HEK293 (cell line): ENCODE measurements around the gene USP24.

Experiments
- INSM2 ChIP-seq: fragments of 450-650 bp; formaldehyde crosslinking; IDR thresholded peaks from 2 replicates; pipeline ENCODE4 v1.5.1; 2016; ENCODE audit warnings: missing biosample characterization, missing genetic modification characterization
- KLF10 ChIP-seq: fragments of 450-650 bp; IDR thresholded peaks from 2 replicates; pipeline ENCODE4 v1.5.1; 2018; ENCODE audit warnings: missing biosample characterization, mild to moderate bottlenecking, missing genetic modification characterization
- KLF16 ChIP-seq: fragments of 450-650 bp; formaldehyde crosslinking; IDR thresholded peaks from 2 replicates; pipeline ENCODE4 v1.5.1; 2017; ENCODE audit warnings: missing biosample characterization, missing genetic modification characterization
- KLF8 ChIP-seq: fragments of 450-650 bp; formaldehyde crosslinking; IDR thresholded peaks from 2 replicates; pipeline ENCODE4 v1.5.1; 2016; ENCODE audit warnings: missing biosample characterization, missing genetic modification characterization
- SCRT1 ChIP-seq: fragments of 450-650 bp; formaldehyde crosslinking; IDR thresholded peaks from 2 replicates; pipeline ENCODE4 v1.5.1; 2016; ENCODE audit warnings: missing biosample characterization, missing genetic modification characterization, borderline replicate concordance
- SP7 ChIP-seq: fragments of 450-650 bp; formaldehyde crosslinking; IDR thresholded peaks from 2 replicates; pipeline ENCODE4 v1.5.1; 2016; ENCODE audit warnings: missing biosample characterization, missing genetic modification characterization
- ZBTB20 ChIP-seq: fragments of 450-650 bp; formaldehyde crosslinking; IDR thresholded peaks from 2 replicates; pipeline ENCODE4 v1.5.1; 2016; ENCODE audit warnings: missing biosample characterization, missing genetic modification characterization
- ZFP37 ChIP-seq: fragments of 450-650 bp; formaldehyde crosslinking; IDR thresholded peaks from 2 replicates; pipeline ENCODE4 v1.5.1; 2016; ENCODE audit warnings: missing biosample characterization, missing genetic modification characterization
- ZNF114 ChIP-seq: fragments of 450-650 bp; formaldehyde crosslinking; IDR thresholded peaks from 2 replicates; pipeline ENCODE4 v1.5.0; 2017; ENCODE audit warnings: missing biosample characterization, missing genetic modification characterization
- ZNF140 ChIP-seq: fragments of 450-650 bp; formaldehyde crosslinking; IDR thresholded peaks from 2 replicates; pipeline ENCODE4 v1.5.1; 2016; ENCODE audit warnings: missing biosample characterization, missing genetic modification characterization
- ZNF148 ChIP-seq: fragments of 450-650 bp; formaldehyde crosslinking; IDR thresholded peaks from 2 replicates; pipeline ENCODE4 v1.5.0; 2017; ENCODE audit warnings: missing biosample characterization, missing genetic modification characterization, borderline replicate concordance
- ZNF174 ChIP-seq: fragments of 450-650 bp; formaldehyde crosslinking; IDR thresholded peaks from 2 replicates; pipeline ENCODE4 v1.5.0; 2017; ENCODE audit warnings: missing biosample characterization, mild to moderate bottlenecking, missing genetic modification characterization
- ZNF19 ChIP-seq: fragments of 450-650 bp; formaldehyde crosslinking; IDR thresholded peaks from 2 replicates; pipeline ENCODE4; 2016; ENCODE audit warnings: missing biosample characterization, missing genetic modification characterization, low read depth
- ZNF2 ChIP-seq: fragments of 450-650 bp; formaldehyde crosslinking; IDR thresholded peaks from 2 replicates; pipeline ENCODE4 v1.5.1; 2016; ENCODE audit warnings: missing biosample characterization, missing genetic modification characterization
- ZNF266 ChIP-seq: fragments of 450-650 bp; formaldehyde crosslinking; IDR thresholded peaks from 2 replicates; pipeline ENCODE4 v1.5.1; 2016; ENCODE audit warnings: missing biosample characterization, missing genetic modification characterization, low read depth
- ZNF354C ChIP-seq: fragments of 450-650 bp; formaldehyde crosslinking; IDR thresholded peaks from 2 replicates; pipeline ENCODE4 v1.5.1; 2016; ENCODE audit warnings: missing biosample characterization, missing genetic modification characterization, low read depth, borderline replicate concordance
- ZNF37A ChIP-seq: fragments of 450-650 bp; IDR thresholded peaks from 2 replicates; pipeline ENCODE4 v1.5.1; 2018; ENCODE audit warnings: missing biosample characterization, missing genetic modification characterization
- ZNF391 ChIP-seq: fragments of 450-650 bp; formaldehyde crosslinking; IDR thresholded peaks from 2 replicates; pipeline ENCODE4 v1.5.1; 2016; ENCODE audit warnings: low read depth, missing biosample characterization, missing genetic modification characterization, borderline replicate concordance
- ZNF394 ChIP-seq: fragments of 450-650 bp; formaldehyde crosslinking; IDR thresholded peaks from 2 replicates; pipeline ENCODE4 v1.5.1; 2016; ENCODE audit warnings: missing biosample characterization, missing genetic modification characterization, mild to moderate bottlenecking, moderate library complexity, borderline replicate concordance
- ZNF398 ChIP-seq: fragments of 450-650 bp; formaldehyde crosslinking; IDR thresholded peaks from 2 replicates; pipeline ENCODE4 v1.5.1; 2017; ENCODE audit warnings: missing biosample characterization, missing genetic modification characterization
- ZNF449 ChIP-seq: fragments of 450-650 bp; formaldehyde crosslinking; IDR thresholded peaks from 2 replicates; pipeline ENCODE4 v1.5.1; 2017; ENCODE audit warnings: missing biosample characterization, mild to moderate bottlenecking, missing genetic modification characterization, moderate library complexity
- ZNF518A ChIP-seq: fragments of 450-650 bp; formaldehyde crosslinking; conservative IDR thresholded peaks from 2 replicates; pipeline ENCODE4 v1.5.1; 2016; ENCODE audit warnings: low read depth, missing biosample characterization, missing genetic modification characterization
- ZNF626 ChIP-seq: fragments of 450-650 bp; sonication (Bioruptor Pico); formaldehyde crosslinking; IDR thresholded peaks from 2 replicates; pipeline ENCODE4 v1.5.1; 2018; ENCODE audit warnings: missing biosample characterization, missing genetic modification characterization, inconsistent platforms
- ZNF660 ChIP-seq: fragments of 450-650 bp; IDR thresholded peaks from 2 replicates; pipeline ENCODE4 v1.5.1; 2018; ENCODE audit warnings: missing biosample characterization, mild to moderate bottlenecking, missing genetic modification characterization
- ZNF768 ChIP-seq: fragments of 450-650 bp; formaldehyde crosslinking; IDR thresholded peaks from 2 replicates; pipeline ENCODE4 v1.5.1; 2018; ENCODE audit warnings: missing biosample characterization, mild to moderate bottlenecking, missing genetic modification characterization
- ZNF830 ChIP-seq: fragments of 450-650 bp; IDR thresholded peaks from 2 replicates; pipeline ENCODE4 v1.5.0; 2018; ENCODE audit warnings: missing biosample characterization, missing genetic modification characterization, low read depth, mild to moderate bottlenecking, moderate library complexity

USP24 gene

GRCh38 chr1:55215194-55216021, at the start of gene USP24 (continued):
- TF ChIP-seq ZNF140 (tag by site-specific recombination): no peak
- peak; percentile 73 for TF ChIP-seq ZNF2 (tag by site-specific recombination)
- no peak for TF ChIP-seq ZNF174 (tag by site-specific recombination)
- TF ChIP-seq ZNF394 (tag by site-specific recombination): peak; percentile 65; the same call in 1 of the 2 replicates
- TF ChIP-seq ZNF660 (tag by site-specific recombination): 0 out of 2 replicates have a peak, but pooled peaks have one; percentile 40
- no peak for TF ChIP-seq ZNF398 (tag by site-specific recombination)
- TF ChIP-seq ZNF354C: no peak
- TF ChIP-seq KLF10 (tag by site-specific recombination): no peak; the same call in 1 of the 2 replicates
- peak; percentile 85 for TF ChIP-seq KLF8
- peak; percentile 98 for TF ChIP-seq SCRT1 (tag by site-specific recombination)
- TF ChIP-seq SP7 (tag by site-specific recombination): peak; percentile 63
- no peak for TF ChIP-seq ZNF266 (tag by site-specific recombination)
- TF ChIP-seq ZNF449 (tag by site-specific recombination): 0 out of 2 replicates have a peak, but pooled peaks have one; percentile 24
- no peak for TF ChIP-seq ZNF148 (tag by site-specific recombination)
- no peak; the same call in 1 of the 2 replicates for TF ChIP-seq ZNF768 (tag by site-specific recombination)
- TF ChIP-seq ZFP37: peak; percentile 92; the same call in 1 of the 2 replicates
- no peak for TF ChIP-seq ZNF830 (tag by site-specific recombination)
- peak; percentile 44; the same call in 1 of the 2 replicates for TF ChIP-seq KLF16
- no peak for TF ChIP-seq INSM2
- peak; percentile 24; the same call in 1 of the 2 replicates for TF ChIP-seq ZNF391 (tag by site-specific recombination)
- TF ChIP-seq ZNF114: no peak
- TF ChIP-seq ZNF518A: no peak
- TF ChIP-seq ZNF19 (tag by site-specific recombination): no peak
- no peak for TF ChIP-seq ZNF37A (tag by site-specific recombination)
- 0 out of 2 replicates have a peak, but pooled peaks have one; percentile 67 for TF ChIP-seq ZNF626 (tag by site-specific recombination)
- TF ChIP-seq ZBTB20: peak; percentile 90
